Epithelial cell of prostate (primary cell): ENCODE measurements around the gene FAM131A.

Experiments
- DNase-seq: peaks from one replicate; pipeline ENCODE4 v3.0.0-alpha.2; 2011; ENCODE audit warnings: low read depth, low spot score
- H3K27ac ChIP-seq: fragments of 450-650 bp; 2 replicates; pipeline ENCODE4 v1.5.1; 2017; ENCODE audit warnings: mild to moderate bottlenecking

The FAM131A gene

GRCh38 chr3:184372296-184372821 lies 35.0 kb downstream of the FAM131A start:
- H3K27ac ChIP-seq, result no peak overlapping the region
- DNase-seq, result no peak

- DNase-seq, result no peak
- no peak overlapping the region for H3K27ac ChIP-seq
Measured at GRCh38 chr3:184372911-184373310, 35.5 kb downstream of the FAM131A start.

DNA sequence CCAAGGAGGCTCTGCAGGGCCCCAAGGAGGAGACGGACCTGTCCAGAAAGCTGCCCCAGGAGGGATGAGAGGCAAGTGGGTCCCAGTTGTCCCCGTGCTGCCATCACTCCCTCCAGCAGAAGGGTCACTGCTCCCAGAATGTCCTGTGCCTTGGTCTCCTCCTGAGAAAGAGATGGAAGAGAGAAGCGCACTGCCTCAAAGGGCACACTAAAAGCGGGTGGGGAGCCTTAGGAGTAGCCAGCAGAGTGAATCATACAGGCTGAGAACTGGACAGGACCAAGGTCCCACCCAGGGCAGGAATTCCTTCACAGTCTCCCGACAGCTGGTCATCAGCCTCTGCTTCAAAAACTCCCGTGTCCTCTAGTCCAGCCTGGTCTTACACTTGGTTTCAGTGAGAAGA lies 36.0 kb downstream of the FAM131A start:
- DNase-seq, result no peak

GRCh38 chr3:184375747-184376461 lies 38.5 kb downstream of the FAM131A start:
- no peak overlapping the region for H3K27ac ChIP-seq
- DNase-seq, result no peak

More for the DNA sequence above, 36.0 kb downstream of the FAM131A start:
- H3K27ac ChIP-seq, result no peak overlapping the region

DNA sequence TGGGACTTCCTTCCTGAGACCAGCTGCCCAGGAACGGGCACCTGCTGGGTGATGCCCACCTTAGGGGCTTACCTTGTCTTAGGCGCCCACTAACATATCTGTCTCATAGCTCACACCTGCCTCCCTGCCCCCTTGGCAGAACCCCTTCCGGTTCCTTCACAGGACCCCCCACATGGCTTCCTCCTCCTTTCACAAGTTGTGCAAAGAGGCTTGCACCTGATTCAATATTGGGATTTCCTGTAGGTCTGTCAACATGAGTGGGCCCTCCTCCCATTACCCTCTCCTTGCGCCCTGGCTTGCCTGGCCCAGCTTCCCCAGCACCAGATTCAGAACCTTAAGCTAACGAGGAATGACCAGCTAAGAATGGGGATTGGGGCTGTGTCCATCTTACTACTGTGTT lies 40.0 kb downstream of the FAM131A start:
- DNase-seq, result no peak
- no peak overlapping the region for H3K27ac ChIP-seq

GRCh38 chr3:184377882-184378445 lies 40.6 kb downstream of the FAM131A start, which contains the start of gene THPO:
THPO (minus strand) TSS chr3:184378207; CDS start chr3:184376259, 1,948 bp downstream.
- no peak for DNase-seq
- H3K27ac ChIP-seq, result no peak within 1 kb of the TSS

DNA sequence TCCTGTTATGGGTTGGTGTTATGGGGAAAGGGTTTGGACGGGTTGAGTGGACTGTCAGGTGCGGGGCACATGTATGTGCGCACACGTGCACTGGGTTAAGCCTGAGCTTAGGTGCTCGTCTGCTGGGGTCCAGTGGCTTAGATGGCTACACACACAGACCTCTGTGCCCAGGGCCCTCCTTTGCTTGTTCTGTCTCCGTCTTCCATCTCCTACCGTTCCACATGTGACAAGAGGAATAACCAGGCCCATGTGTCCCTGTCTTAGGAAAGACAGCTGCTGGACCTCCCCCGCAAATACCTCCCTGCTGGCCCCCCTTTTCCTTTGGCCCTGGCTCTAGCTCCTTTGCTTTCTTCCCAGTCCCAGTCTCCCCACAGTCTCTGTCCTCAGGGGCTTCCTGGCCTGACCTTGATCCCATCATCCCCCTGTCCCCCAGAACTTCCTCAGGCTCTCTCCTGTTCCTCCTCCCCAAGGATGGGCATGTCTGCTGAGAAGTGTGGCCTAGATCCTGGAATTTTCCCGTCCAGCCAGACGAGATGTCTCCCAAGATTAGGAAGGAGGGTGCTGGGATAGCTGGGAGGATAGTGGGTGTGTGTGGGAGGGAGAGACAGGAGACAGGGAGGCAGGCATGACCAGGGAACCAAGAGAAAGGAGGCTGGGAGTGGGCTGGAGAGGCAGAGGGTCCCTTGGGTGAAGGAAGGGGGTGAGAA lies 41.4 kb downstream of the FAM131A start:
- H3K27ac ChIP-seq, result no peak overlapping the region

GRCh38 chr3:184379358-184380184 lies 42.2 kb downstream of the FAM131A start, which contains the start of gene CHRD:
CHRD (plus strand) TSS chr3:184380054; CDS start chr3:184380319, 265 bp downstream.
- H3K27ac ChIP-seq, result no peak within 1 kb of the TSS
- DNase-seq, result no peak

More for the DNA sequence above, 41.4 kb downstream of the FAM131A start:
- no peak for DNase-seq

DNA sequence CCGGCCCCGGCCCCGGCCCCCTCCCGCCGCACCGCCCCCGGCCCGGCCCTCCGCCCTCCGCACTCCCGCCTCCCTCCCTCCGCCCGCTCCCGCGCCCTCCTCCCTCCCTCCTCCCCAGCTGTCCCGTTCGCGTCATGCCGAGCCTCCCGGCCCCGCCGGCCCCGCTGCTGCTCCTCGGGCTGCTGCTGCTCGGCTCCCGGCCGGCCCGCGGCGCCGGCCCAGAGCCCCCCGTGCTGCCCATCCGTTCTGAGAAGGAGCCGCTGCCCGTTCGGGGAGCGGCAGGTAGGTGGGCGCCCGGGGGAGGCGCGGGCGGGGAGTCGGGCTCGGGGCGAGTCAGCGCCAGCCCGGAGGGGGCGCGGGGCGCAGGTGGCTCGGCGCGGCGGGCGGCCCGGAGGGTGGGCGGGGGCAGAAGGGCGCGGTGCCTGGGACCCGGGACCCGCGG lies 42.8 kb downstream of the FAM131A start:
- no peak overlapping the region for H3K27ac ChIP-seq
- DNase-seq, result no peak

- H3K27ac ChIP-seq, result no peak overlapping the region
- DNase-seq, result no peak
Measured at GRCh38 chr3:184380627-184381260, 43.3 kb downstream of the FAM131A start.

DNA sequence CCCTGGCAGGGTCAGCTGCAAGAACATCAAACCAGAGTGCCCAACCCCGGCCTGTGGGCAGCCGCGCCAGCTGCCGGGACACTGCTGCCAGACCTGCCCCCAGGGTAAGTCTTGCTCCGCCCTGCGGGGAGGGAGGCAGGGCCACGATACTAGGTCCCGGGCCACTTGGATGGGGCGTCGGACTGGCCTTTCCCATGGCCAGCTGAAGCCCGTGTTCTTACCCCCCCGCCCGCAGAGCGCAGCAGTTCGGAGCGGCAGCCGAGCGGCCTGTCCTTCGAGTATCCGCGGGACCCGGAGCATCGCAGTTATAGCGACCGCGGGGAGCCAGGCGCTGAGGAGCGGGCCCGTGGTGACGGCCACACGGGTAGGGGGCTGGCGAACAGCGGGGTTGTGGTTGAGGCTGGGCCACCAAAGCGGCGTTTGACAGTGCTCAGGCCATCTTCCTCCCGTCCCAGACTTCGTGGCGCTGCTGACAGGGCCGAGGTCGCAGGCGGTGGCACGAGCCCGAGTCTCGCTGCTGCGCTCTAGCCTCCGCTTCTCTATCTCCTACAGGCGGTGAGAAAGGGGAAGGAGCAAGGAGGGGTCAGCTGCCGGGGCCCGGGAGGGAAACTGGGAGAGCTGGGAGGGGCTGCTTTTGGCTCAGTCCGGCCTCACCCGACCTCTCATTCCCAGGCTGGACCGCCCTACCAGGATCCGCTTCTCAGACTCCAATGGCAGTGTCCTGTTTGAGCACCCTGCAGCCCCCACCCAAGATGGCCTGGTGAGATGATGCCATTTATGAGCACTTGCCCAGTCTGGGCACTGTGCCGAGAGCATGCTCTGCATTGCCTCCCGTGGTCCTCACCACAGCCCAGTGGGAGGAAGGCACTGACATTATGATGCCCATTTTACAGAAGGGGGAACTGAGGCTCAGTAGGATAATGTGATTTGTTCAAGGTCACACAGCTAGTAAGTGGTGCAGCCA lies 44.1 kb downstream of the FAM131A start:
- DNase-seq, result no peak
- H3K27ac ChIP-seq, result no peak overlapping the region

GRCh38 chr3:184382326-184383032 lies 45.1 kb downstream of the FAM131A start:
- no peak overlapping the region for H3K27ac ChIP-seq
- no peak for DNase-seq

DNA sequence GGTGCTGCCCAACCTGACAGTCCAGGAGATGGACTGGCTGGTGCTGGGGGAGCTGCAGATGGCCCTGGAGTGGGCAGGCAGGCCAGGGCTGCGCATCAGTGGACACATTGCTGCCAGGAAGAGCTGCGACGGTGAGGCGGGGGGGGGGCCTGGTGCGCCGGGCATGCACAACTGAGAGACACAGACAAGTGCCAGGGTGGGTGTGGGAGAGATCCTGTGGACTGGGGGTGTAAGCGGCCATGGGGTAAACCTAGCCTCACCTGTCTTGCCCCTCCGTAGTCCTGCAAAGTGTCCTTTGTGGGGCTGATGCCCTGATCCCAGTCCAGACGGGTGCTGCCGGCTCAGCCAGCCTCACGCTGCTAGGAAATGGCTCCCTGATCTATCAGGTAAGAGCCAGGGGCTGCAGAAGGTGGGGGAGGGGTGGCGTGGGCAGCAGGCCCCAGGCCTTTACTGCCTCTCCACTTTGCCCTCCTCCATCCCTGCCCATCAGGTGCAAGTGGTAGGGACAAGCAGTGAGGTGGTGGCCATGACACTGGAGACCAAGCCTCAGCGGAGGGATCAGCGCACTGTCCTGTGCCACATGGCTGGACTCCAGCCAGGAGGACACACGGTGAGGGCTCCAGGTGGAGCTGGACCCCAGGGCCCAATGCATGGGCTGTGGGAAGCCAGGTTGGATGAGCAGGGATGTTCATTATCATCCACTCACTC lies 45.8 kb downstream of the FAM131A start:
- H3K27ac ChIP-seq, result no peak overlapping the region
- DNase-seq, result no peak

- no peak overlapping the region for H3K27ac ChIP-seq
- no peak for DNase-seq
Measured at GRCh38 chr3:184384342-184384741, 46.9 kb downstream of the FAM131A start.

- H3K27ac ChIP-seq, result no peak overlapping the region
- no peak for DNase-seq
Measured at GRCh38 chr3:184384856-184385422, 47.5 kb downstream of the FAM131A start.

GRCh38 chr3:184386047-184386806 lies 48.8 kb downstream of the FAM131A start:
- no peak overlapping the region for H3K27ac ChIP-seq
- DNase-seq, result no peak
